Measurements from ENCODE around the gene TBX2.

- TF ChIP-seq, protein P1, sequence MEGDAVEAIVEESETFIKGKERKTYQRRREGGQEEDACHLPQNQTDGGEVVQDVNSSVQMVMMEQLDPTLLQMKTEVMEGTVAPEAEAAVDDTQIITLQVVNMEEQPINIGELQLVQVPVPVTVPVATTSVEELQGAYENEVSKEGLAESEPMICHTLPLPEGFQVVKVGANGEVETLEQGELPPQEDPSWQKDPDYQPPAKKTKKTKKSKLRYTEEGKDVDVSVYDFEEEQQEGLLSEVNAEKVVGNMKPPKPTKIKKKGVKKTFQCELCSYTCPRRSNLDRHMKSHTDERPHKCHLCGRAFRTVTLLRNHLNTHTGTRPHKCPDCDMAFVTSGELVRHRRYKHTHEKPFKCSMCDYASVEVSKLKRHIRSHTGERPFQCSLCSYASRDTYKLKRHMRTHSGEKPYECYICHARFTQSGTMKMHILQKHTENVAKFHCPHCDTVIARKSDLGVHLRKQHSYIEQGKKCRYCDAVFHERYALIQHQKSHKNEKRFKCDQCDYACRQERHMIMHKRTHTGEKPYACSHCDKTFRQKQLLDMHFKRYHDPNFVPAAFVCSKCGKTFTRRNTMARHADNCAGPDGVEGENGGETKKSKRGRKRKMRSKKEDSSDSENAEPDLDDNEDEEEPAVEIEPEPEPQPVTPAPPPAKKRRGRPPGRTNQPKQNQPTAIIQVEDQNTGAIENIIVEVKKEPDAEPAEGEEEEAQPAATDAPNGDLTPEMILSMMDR (IDR thresholded peaks at IDR 0.05) = no peak
- TF ChIP-seq EP300 (IDR thresholded peaks at IDR 0.05) (no peak), POLR2AphosphoS5 (IDR thresholded peaks at IDR 0.05) (no peak)
Measured at GRCh38 chr17:61455324-61456060, 55.8 kb downstream of the TBX2 start.
